ENCODE results near the gene TFPT. TPM values are rescaled to one million over a fixed set of nuclear protein-coding genes. Genes with fewer than 3 reads are reported as not detected.

TFPT gene
- total and polyA plus RNA-seq, 10 of the 15 experiments (the other 5 are each of a cell fraction or from before 2014, with no cell fraction given): 1.7 to 40.2 (median 25.6) TPM

DNA sequence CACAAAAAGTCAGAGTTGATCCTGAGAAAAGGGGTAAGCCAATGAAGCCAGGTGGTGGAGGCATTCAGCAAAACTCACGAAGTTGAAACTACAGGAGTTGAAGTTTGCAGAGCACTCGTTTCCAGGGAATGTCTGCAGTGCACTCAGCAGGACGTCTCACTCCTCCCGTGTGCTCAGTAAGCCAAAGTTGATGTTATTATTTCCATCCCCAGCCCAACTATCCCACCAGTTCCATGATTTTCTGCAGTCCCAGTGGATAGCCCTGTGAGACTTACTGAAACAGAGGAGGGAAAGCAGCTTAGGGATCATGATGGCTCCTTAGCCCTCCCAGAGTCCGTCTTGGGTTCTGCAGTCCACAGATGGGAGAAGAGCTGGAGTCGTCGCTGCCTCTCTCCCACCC lies 34.4 kb downstream of the TFPT start, which contains the start of gene TARM1:
TARM1 (minus strand) TSS at position 334 of the 400 bp plus-strand sequence; CDS start at position 309, 25 bp downstream.
- no peak within 1 kb of the TSS for H3K27ac ChIP-seq (ENCODE audit: control insufficient read depth, insufficient read depth)
- H3K36me3 ChIP-seq (ENCODE audit: control insufficient read depth in 2 of 2, insufficient read depth in 2 of 2, low read length in 1 of 2): no peaks in the 10 kb centered on the region
- H4K20me1 ChIP-seq (ENCODE audit: control insufficient read depth, insufficient read depth): no peaks in the 10 kb centered on the region
- H3K4me3 ChIP-seq: no peak within 1 kb of the TSS
- SMC1A ChIA-PET (ENCODE audit: uncharacterized antibody, unreplicated experiment): no interaction called here
- H3K4me1 ChIP-seq (ENCODE audit: control insufficient read depth, insufficient read depth, low read length): no peaks in the 10 kb centered on the region
- POLR2A ChIA-PET: no interaction called here
- no peak for TF ChIP-seq MYC (IDR thresholded peaks at IDR 0.05; ENCODE audit: insufficient read depth, insufficient read length, insufficient replicate concordance, low read length, severe bottlenecking)
- TF ChIP-seq YBX1 (IDR thresholded peaks at IDR 0.05): no peak
- TF ChIP-seq GATAD2B (conservative IDR thresholded peaks at IDR 0.05; ENCODE audit: low read depth): no peak
- no peak for TF ChIP-seq FOXK2 (IDR thresholded peaks at IDR 0.05)
- TF ChIP-seq MYB (IDR thresholded peaks at IDR 0.05; ENCODE audit: borderline replicate concordance, low read depth, low read length): no peak
- TF ChIP-seq, protein P1, sequence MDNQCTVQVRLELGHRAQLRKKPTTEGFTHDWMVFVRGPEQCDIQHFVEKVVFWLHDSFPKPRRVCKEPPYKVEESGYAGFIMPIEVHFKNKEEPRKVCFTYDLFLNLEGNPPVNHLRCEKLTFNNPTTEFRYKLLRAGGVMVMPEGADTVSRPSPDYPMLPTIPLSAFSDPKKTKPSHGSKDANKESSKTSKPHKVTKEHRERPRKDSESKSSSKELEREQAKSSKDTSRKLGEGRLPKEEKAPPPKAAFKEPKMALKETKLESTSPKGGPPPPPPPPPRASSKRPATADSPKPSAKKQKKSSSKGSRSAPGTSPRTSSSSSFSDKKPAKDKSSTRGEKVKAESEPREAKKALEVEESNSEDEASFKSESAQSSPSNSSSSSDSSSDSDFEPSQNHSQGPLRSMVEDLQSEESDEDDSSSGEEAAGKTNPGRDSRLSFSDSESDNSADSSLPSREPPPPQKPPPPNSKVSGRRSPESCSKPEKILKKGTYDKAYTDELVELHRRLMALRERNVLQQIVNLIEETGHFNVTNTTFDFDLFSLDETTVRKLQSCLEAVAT (IDR thresholded peaks at IDR 0.05): no peak
- TF ChIP-seq CHD4 (IDR thresholded peaks at IDR 0.05): no peak
- no peak for TF ChIP-seq RB1 (IDR thresholded peaks at IDR 0.05; ENCODE audit: borderline replicate concordance)
- no peak for TF ChIP-seq POLR2AphosphoS5 (IDR thresholded peaks at IDR 0.05; ENCODE audit: low read length)
- no peak for TF ChIP-seq ZSCAN29 (IDR thresholded peaks at IDR 0.05)
- TF ChIP-seq POU2F2 (IDR thresholded peaks at IDR 0.05; ENCODE audit: borderline replicate concordance, low read depth, low read length): no peak
- TF ChIP-seq ZZZ3 (IDR thresholded peaks at IDR 0.05; ENCODE audit: control insufficient read depth, insufficient read length, low read depth): no peak
- TF ChIP-seq ZNF274 (IDR thresholded peaks at IDR 0.05; ENCODE audit: insufficient read depth, insufficient read length): no peak
- TF ChIP-seq ZNF24 (IDR thresholded peaks at IDR 0.05): no peak
- TF ChIP-seq PAX5 (IDR thresholded peaks at IDR 0.05; ENCODE audit: borderline replicate concordance, low read depth, low read length): no peak
- no peak for TF ChIP-seq NR2C1 (IDR thresholded peaks at IDR 0.05)
- no peak for TF ChIP-seq IRF5 (IDR thresholded peaks at IDR 0.05; ENCODE audit: borderline replicate concordance)
- no peak within 1 kb of the TSS for H3K9ac ChIP-seq (ENCODE audit: control insufficient read depth, insufficient read depth, low read length)
- H3K27me3 ChIP-seq (replicated peaks in 1 of 2; ENCODE audit: control insufficient read depth in 2 of 2, insufficient read depth in 2 of 2, low read length in 1 of 2): no peaks in the 10 kb centered on the region
- no peak within 1 kb of the TSS for H2AFZ ChIP-seq (ENCODE audit: control insufficient read depth, low read depth, low read length)
- RAD21 ChIA-PET (ENCODE audit: unreplicated experiment): no interaction called here
- WGBS (ENCODE audit: insufficient coverage, insufficient replicate concordance, low lambda C conversion rate, missing lambda C conversion rate): 63% methylated on average over 7 of the region's 7 CpGs
- CTCF ChIA-PET: no interaction called here
- H3K9me3 ChIP-seq (replicated peaks; ENCODE audit: control insufficient read depth, insufficient read depth, low read length): peaks cover 4% of the 10 kb centered on the region; the same call in 2 of the 3 replicates
- no peak for DNase-seq (ENCODE audit: low read depth, low spot score)
- no peak for ATAC-seq
- FAIRE-seq: no peak
- no TSS peak for BruUV-seq (replicated peaks)
- intact Hi-C loops (cut with micrococcal nuclease; ENCODE audit: unreplicated experiment): no loop called here
- in situ Hi-C loops (cut with MboI): no loop called here
- H3K4me2 ChIP-seq (ENCODE audit: control insufficient read depth, insufficient read depth): no peak within 1 kb of the TSS
- no peaks in the 10 kb centered on the region for H3K79me2 ChIP-seq (ENCODE audit: control insufficient read depth, insufficient read depth, low read length)

All from GM12878 (cell line).